ENCODE measurements around the gene JADE2. TPM values are rescaled to one million over a fixed set of nuclear protein-coding genes. Genes with fewer than 3 reads are reported as not detected.

Gene JADE2
- total RNA-seq, 2 donors from 2014 or later, result 24.1 to 33.3 TPM

DNA sequence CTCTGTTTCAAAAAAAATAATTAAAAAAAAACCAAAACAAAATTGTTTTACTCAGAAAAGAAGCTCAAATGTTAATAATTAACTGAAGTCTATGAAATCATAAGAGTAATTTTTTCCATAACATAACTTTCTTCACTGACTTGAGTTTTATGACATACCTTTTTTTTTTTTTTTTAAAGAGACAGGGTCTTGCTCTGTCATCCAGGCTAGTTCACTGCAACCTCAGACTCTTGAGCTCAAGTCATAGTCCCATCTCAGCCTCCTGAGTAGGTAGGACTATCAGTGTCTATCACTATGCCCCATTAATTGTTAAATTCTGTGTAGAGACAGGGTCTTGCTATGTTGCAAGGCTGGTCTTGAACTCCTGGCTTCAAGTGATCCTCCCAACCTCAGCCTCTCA, 85.3 kb downstream of the JADE2 start:
- H3K4me1 ChIP-seq, result no peaks in the 10 kb centered on the region
- H3K9ac ChIP-seq (ENCODE audit: low read depth in 2 of 2, low read length in 2 of 2), result no peak overlapping the region
- no peak overlapping the region for H3K4me3 ChIP-seq
- H3K9me3 ChIP-seq, result no peaks in the 10 kb centered on the region
- TF ChIP-seq, protein P1, sequence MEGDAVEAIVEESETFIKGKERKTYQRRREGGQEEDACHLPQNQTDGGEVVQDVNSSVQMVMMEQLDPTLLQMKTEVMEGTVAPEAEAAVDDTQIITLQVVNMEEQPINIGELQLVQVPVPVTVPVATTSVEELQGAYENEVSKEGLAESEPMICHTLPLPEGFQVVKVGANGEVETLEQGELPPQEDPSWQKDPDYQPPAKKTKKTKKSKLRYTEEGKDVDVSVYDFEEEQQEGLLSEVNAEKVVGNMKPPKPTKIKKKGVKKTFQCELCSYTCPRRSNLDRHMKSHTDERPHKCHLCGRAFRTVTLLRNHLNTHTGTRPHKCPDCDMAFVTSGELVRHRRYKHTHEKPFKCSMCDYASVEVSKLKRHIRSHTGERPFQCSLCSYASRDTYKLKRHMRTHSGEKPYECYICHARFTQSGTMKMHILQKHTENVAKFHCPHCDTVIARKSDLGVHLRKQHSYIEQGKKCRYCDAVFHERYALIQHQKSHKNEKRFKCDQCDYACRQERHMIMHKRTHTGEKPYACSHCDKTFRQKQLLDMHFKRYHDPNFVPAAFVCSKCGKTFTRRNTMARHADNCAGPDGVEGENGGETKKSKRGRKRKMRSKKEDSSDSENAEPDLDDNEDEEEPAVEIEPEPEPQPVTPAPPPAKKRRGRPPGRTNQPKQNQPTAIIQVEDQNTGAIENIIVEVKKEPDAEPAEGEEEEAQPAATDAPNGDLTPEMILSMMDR (IDR thresholded peaks at IDR 0.05), result no peak
- no peaks in the 10 kb centered on the region for H3K27me3 ChIP-seq
- no peak overlapping the region for H3K27ac ChIP-seq
- no peak for DNase-seq
- H3K36me3 ChIP-seq, result peaks cover 5% of the 10 kb centered on the region
- intact Hi-C loops (cut with DNase I), result no loop called here

DNA sequence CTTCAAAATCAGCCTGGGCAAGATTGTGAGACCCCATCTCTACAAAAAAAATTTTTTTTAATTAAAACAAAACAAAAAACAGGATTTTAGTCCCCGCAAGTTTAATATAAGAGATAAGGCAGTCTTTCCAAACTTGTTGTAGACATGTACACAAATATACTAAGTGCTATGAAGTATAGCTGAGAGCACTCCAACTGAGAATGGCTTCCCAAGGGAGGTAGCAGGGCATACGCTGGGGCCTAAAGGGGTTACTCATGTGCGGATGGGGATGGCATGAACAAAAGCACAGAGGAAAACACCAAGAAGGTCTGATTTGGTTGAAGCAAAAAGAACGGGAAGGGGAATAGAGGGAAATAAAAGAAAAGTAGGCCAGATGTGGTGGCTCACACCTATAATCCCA, 86.0 kb downstream of the JADE2 start:
- no peak overlapping the region for H3K4me3 ChIP-seq
- peak; percentile 2 for DNase-seq
- H3K27ac ChIP-seq, result no peak overlapping the region
- intact Hi-C loops (cut with DNase I), result no loop called here
- TF ChIP-seq, protein P1 (IDR thresholded peaks at IDR 0.05), result no peak
- peaks cover 5% of the 10 kb centered on the region for H3K36me3 ChIP-seq
- H3K9ac ChIP-seq (ENCODE audit: low read depth in 2 of 2, low read length in 2 of 2), result no peak overlapping the region
- no peaks in the 10 kb centered on the region for H3K4me1 ChIP-seq
- H3K9me3 ChIP-seq, result no peaks in the 10 kb centered on the region
- no peaks in the 10 kb centered on the region for H3K27me3 ChIP-seq

DNA sequence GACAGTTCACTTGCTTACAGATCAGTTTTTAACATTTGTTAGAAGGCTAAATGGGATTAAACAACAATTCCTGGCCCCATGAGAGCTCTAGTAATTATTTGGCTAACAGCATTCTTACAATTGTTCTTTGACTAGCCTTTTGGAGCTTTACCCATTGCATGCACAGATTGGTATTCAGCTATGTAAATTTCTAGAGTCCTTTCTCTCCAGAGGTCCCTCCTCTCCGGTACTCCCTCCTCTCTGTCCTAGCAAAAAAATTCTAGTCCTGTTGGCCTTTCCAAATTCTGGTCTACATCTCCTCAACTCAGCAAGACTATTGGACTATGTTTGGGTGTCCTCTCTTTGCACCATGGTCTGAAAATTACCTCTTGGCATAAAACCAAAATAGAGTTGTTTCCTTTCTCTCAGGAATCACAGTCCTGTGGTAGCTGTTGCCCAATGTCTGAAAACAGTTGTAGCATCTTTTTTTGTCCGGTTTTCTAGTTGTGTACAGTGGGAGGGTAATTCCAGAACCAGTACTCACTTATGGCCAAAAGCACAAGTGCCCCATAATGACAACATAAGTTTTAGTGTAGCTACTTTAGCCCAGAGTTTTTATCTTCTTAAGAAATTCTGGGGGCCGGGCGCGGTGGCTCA, 89.1 kb downstream of the JADE2 start:
- H3K36me3 ChIP-seq, result peaks cover 5% of the 10 kb centered on the region
- H3K27ac ChIP-seq, result no peak overlapping the region
- no peak overlapping the region for H3K4me3 ChIP-seq
- no peaks in the 10 kb centered on the region for H3K4me1 ChIP-seq
- DNase-seq, result peak; percentile 4
- intact Hi-C loops (cut with DNase I), result no loop called here
- H3K9me3 ChIP-seq, result no peaks in the 10 kb centered on the region
- TF ChIP-seq, protein P1 (IDR thresholded peaks at IDR 0.05), result no peak
- no peaks in the 10 kb centered on the region for H3K27me3 ChIP-seq
- no peak overlapping the region for H3K9ac ChIP-seq (ENCODE audit: low read depth in 2 of 2, low read length in 2 of 2)

DNA sequence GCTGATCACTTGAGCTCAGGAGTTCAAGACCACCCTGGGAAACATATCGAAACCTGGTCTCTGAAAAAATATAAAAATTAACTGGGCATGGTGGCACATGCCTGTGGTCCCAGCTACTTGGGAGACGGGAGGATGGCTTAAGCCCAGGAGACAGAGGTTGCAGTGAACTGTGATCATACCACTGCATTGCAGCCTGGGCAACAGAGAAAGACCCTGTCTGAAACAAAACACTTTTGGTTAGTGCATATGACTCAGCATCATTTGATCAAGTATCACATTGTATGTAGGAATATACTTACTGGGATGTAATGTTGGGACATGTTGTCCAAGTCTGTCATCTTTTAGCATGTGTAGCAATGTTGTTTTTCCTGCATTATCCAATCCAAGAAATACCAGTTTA, 95.2 kb downstream of the JADE2 start:
- no peak overlapping the region for H3K9ac ChIP-seq (ENCODE audit: low read depth in 2 of 2, low read length in 2 of 2)
- DNase-seq, result no peak
- H3K36me3 ChIP-seq, result no peaks in the 10 kb centered on the region
- H3K27me3 ChIP-seq, result no peaks in the 10 kb centered on the region
- intact Hi-C loops (cut with DNase I), result no loop called here
- H3K27ac ChIP-seq, result no peak overlapping the region
- H3K9me3 ChIP-seq, result no peaks in the 10 kb centered on the region
- TF ChIP-seq, protein P1 (IDR thresholded peaks at IDR 0.05), result no peak
- H3K4me3 ChIP-seq, result no peak overlapping the region
- no peaks in the 10 kb centered on the region for H3K4me1 ChIP-seq

DNA sequence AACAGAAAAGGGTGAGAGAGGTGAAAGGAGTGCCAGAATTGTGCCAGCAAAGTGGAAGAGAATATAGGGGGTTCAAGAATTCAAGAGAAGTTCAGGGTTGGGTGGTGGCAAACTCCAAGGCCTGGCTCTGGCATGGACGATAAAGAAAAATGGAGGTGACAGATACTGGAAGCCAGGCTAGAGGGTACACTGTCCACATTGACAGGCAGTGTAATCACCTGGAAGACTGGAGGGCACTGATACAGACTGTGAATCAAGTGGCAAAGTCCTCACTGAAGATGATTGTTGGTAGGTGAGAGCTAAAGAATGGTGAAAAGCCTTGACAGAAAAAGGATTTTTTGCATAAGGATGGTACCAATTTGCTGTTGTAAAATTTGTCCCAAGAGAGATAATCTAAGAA, 100.1 kb downstream of the JADE2 start:
- H3K36me3 ChIP-seq, result no peaks in the 10 kb centered on the region
- H3K4me3 ChIP-seq, result no peak overlapping the region
- no peak overlapping the region for H3K9ac ChIP-seq (ENCODE audit: low read depth in 2 of 2, low read length in 2 of 2)
- H3K27me3 ChIP-seq, result no peaks in the 10 kb centered on the region
- peak overlapping the region; percentile 76 for H3K27ac ChIP-seq
- DNase-seq, result no peak
- H3K4me1 ChIP-seq, result no peaks in the 10 kb centered on the region
- TF ChIP-seq, protein P1 (IDR thresholded peaks at IDR 0.05), result no peak
- H3K9me3 ChIP-seq, result no peaks in the 10 kb centered on the region
- intact Hi-C loops (cut with DNase I), result no loop called here
